NCI-H1105 treated with DMSO at 0.1 percent for 48 hours (cell line): ENCODE results near the gene PUS3.

Source experiments
- DNase-seq: peaks from one replicate; lab custom pipeline; 2025; lab: John Stamatoyannopoulos, UW

PUS3 gene

DNA sequence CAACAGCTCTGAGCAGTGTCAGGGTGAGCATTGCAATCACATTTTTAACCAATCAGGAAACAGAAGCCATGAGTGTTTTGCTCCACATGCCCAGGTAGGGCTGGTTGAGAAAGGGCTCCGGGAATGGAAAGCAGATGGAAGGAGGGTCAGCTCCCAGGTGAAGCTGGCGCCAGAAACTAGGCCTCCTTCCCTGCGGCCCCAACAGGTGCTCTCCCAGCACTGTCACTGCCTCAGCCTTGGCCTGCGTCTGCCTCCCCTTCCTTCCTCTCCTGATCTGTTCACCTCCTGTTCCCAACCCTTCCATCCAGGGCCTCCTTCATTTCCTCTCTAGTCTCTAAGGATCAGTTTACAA, 38.2 kb upstream of the PUS3 start:
- DNase-seq = no peak

DNA sequence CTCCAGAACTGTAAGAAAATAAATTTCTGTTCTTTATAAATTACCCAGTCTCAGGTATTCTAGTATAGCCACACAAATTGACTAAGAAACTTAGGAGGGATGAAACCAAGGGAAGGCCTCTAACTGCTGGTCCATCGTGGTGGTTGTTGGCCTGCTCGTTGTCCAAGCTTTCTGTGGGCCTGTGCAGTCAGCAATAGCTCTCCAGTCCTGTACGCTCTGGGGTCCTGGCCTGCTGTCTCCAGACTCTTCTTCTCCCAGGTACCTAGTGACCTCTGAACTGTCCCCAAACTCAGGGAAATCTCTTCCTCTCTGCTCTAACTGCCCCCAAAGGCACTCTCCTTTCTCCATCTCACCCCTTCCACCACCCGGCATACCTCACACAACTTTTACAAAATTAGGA, 37.1 kb upstream of the PUS3 start:
- no peak for DNase-seq

DNA sequence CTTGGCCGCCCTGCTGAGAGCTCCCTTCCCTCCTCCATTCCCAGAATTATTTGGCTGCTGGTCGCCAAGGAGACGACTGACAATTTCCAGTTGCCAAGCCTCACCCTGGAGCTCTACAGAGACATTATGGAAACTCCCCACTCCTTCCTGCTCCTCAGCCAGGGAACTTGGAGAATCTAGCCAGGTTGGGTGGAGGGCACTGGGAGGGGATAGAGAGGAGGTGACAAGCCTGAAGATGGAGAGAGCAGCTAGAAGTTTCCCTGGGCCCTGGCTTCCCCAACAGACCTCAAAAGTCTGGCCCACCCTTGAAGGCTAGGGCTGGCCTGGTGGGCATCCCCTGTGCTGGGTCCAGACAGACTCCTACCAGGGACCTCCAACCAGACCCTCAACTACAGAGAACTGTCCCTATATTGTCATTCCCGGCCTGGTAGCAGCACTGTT, 36.1 kb upstream of the PUS3 start:
- no peak for DNase-seq

DNA sequence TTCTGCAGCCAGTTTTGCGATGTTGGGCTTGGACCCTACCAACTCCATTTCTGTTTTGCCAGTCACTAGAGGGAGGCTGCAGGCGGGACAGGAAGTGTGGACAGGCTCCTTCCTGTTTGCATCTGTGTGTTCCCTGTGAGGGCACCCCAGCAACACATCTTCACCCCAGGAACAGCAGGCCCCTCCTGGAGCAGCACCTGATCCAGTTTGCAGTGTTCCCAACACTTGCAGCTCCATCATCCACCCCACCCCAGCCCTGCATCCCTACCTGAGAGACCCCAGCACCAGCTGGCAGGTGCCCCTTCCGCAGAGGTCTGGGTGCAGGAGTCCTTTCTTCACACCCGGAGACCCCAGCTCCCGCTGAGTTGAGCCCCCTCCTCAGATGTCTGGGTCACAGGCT, 35.4 kb upstream of the PUS3 start:
- no peak for DNase-seq

DNA sequence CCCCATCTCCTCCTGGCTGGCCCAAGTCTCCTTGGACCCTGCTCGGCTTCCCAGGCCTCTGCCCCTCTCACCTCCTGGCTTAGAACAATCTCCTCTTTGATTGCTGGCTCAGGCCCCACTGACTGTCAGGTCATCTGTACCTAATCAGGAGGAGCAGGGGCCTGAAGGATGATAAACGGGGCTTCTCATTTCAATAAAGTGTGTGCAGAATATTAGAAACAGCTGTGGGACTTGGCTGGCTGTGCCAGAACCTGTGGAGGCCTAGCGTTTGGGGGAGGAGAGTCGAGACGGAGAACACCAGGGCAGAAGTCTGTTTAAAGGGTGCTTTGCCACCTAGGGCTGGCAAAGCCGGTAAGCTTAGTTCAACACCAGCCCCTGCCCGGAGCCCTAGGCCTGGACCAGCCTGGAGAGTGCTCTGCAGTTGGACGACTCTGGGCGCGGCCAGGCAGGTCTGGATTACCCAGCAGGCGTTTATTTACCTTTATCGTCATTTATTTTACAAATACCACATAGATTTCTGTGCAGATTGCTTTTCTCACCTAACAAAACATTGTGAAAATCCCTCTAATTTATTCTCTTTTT, 32.7 kb upstream of the PUS3 start:
- no peak for DNase-seq

DNA sequence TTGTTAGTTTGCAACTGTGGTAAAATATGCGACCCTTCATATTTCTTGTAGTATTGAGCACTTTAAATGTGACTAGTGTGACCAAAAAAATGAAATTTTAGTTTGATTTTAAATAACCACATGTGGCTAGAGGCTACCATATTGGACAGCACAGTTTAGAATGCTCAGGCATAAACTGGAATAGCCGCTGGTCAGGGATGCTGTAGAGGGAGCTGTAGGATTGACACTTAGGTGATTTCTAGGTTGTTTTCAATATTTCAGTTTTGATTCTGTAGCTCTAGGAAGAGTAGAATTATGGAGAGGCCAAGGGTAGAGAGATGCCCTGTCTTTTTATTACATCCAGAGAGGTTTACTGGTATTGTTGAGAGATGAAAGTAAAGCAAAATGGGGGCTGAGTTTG, 32.0 kb upstream of the PUS3 start:
- DNase-seq = peak; percentile 5

DNA sequence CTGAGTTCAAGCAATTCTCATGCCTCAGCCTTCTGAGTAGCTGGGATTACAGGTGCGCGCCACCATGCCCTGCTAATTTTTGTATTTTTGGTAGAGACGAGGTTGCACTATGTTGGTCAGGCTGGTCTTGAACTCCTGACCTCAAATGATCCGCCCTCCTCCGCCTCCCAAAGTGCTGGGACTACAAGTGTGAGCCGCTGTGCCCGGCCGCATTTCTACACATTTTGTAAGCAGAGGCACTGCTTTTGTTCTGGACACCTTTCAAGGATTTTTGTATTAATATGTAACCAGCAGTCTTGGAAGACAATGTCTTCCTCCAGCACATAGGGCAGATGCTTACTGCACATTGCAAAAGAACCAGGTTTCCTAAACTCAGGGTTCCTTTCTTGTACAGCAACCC, 31.5 kb upstream of the PUS3 start:
- no peak for DNase-seq

DNA sequence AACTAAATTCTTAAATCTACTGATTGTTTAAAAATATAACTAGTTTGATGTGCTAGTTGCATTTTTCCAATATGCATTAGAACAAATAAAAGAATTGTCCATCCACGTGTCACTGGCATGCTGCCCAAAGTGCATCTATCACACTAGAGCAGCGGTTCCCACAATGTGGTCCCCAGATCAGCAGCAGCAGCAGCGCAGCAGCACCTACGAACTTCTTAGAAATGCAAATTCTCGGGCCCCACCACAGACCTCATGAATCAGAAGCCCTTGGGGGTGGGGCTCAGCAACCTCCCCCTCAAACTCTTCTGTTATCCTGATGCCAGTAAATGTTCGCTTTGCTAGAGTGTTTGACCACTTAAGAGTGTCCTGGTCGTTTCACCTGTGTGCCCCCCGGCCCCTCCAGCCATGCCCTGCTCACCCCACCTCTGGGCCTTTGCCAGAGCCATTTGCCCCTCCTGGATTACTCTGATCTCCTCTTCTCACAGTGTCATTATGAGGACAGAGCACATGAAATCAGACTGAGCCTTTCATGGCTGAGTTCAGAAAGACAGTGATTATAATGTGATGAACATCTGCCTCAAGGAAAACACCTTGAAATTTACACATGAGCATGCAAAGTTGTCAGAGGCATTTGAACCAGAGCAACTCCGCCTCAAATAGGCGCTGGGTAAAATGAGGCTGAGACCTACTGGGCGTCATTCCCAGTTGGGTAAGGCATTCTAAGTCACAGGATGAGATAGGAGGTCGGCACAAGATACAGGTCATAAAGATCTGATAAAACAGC, 30.2 kb upstream of the PUS3 start:
- no peak for DNase-seq

DNA sequence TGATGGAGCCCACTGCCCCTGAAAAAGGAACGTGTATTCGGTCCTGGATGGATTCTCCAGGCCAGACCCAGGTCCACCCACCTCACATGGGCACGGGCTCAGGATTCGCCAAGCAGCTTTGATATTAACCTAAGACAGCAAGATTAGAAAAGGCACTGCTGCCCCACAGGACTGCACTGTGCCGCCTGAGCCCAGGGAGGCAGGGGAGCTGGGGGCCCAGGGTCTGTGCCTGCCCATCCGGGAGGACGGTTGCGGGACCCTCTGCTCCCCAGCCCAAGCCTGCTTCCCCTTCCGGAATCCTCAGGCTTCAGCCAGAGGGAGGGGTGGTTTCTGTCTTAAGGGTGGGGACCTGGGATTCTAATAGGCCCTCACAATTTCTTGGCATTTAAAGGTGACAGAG, 29.3 kb upstream of the PUS3 start:
- no peak for DNase-seq

DNA sequence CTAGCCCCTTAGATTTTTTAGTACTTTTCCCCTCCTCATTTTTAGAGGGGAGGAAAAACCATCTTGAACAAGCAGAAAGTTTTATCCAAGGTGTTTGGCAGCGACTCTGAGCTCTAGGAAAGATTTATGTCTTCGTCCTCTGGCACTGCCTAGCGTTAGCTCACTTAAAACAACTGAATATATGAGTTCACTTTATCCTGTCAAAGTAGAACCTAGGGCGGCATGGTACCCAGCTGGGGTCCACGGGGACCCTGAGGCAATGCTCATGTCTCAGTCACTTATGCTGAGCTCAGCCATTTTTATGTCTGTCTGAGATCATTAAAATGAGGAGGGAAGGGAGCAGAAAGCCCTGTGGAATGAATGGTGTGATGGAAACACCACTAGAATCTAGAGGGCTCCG, 28.7 kb upstream of the PUS3 start:
- no peak for DNase-seq

DNA sequence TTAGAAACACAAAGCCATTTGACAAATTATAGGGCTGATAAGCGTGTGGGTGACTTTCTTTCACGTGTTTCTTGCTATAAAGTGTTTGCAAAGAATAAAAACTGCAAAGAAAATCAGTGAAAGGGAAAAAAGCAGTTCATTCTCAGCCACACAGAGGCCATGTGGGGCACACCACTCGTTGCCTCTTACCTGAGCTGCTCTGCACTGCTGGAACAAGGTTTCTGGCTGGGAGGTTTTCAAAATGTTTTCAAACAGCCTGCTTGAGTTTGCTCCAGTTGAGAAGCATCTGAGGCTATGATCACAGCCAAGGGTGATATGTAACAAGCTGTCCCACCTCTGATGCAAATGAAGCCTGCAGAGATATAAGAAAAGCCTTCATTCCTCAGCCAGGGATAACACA, 28.1 kb upstream of the PUS3 start:
- no peak for DNase-seq

DNA sequence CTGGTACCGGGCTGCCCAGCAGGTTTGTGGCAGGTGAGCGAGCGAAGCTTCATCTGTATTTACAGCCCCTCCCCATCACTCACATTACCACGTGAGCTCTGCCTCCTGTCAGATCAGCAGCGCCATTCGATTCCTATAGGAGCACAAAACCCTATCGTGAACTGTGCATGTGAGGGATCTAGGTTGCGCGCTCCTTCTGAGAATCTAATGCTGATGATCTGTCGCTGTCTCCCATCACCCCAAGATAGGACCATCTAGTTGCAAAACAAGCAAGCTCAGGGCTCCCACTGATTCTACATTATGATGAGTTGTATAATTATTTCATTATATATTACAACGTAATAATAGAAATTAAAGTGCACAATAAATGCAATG, 27.1 kb upstream of the PUS3 start:
- no peak for DNase-seq

DNA sequence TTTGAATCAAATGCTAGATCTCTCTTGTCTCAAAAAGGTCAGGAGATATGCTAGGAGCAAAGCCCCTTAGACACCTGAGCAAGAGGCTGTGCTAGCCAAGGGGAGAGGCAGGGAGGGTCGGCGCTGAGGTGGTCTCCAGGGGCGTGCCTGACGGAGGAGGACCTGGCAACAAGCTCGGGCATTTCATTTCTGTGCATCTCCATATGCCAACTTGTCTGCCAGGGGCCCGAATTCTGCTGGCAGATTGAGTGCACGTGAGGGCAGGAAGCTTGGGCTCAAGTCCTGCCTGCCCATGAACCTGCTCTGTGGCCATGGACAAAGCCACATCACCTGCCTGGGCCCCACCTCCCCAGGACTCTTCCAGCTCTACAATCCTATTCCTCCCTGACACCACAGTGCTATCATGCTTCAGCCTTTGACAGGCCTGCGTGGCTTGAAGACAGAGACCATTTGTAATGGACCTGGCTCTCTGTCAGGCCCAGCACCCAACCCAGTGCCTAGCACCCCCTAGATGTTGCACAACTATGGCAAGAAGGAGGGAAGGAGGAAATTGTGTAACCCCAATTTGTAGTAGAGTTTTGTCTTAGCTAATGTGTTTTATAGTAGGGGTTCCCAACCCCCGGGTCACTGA, 26.6 kb upstream of the PUS3 start:
- no peak for DNase-seq

DNA sequence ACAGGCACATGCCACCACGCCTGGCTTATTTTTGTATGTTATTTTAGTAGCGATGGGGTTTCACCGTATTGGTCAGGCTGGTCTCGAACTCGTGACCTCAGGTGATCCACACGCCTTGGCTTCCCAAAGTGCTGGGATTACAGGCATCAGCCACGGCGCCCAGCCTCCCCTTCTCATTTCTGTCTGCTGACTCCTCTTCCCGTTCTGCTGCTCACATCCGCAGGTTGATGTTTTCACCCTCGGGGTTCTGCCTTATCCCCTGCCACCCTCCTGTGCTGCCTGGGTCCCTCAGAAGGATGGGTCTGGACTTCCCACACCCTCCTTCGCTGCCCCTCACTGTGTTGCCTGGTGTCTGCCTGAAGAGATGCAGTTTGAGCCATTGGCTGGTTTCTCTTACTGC, 23.7 kb upstream of the PUS3 start:
- DNase-seq = no peak

DNA sequence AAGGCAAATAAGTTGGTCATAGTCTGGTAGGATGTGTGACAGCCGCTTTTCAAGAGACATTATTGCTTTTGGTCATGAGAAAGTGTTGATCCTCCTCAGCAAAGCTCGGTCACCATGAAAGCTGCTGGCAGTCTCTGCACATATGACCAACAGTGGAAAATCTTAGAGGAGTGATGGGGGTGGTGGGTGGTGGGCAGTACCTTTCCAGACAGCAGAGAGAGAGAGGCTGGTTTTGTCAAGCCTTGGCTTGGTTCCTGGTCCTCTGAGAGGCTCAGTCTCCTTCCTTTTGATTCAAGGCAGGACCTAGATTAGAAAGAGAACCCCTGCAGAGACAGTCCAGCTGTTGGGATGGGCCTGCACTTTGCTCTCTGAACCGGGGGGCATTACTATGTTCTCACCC, 22.8 kb upstream of the PUS3 start:
- no peak for DNase-seq

DNA sequence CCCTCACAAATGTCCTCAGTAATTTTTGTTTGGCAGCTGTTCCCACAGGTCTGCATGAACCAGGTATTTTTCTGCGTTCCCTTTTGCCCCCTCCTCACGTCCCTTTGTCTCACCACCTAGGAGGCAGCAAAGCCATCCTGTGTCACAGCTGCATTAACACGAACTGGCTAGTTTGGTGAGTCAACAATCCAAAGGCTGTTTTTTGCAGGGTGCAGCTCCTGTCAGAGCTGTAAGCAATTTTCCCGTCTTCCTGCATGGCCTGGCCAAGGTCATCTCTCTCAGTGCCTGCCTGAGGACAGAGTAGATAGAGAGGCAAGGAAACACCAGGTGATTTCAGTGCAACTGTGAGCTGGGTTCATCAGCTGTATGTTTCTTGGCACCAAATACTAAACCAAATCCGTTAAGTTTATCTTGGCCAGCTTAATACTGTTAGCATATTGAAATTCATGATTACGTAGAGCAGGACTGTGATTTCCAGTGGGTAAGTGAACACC, 22.3 kb upstream of the PUS3 start:
- DNase-seq = no peak

DNA sequence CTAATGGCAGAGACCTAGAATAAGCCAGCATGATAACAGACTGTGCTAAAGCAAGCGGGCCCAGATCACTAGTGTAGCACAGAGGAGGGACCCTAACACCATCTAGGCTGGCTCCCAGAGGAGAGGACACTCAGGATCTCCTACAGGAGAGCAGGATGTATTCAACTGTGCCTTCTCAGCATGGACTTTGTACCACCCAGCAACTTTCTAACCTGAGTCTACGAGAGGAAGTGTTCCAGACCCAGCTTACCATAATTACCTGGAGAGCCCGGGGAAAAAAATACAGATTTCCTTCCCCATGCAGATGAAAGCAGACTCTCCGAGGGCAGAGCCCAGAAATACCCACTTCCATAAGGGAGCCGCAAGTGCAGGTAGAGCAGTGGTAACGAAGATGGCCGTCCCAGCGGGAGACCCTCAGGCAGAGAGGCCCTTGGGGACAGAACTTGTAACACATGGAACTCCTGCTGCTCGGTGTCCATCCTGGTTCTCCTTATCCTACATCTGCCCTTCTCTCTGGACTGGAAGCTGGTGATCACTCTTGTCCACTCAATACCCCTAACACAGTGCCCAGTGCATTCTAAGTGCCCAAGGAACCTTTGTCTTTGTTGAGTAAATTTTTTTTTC, 21.5 kb upstream of the PUS3 start:
- DNase-seq = no peak

DNA sequence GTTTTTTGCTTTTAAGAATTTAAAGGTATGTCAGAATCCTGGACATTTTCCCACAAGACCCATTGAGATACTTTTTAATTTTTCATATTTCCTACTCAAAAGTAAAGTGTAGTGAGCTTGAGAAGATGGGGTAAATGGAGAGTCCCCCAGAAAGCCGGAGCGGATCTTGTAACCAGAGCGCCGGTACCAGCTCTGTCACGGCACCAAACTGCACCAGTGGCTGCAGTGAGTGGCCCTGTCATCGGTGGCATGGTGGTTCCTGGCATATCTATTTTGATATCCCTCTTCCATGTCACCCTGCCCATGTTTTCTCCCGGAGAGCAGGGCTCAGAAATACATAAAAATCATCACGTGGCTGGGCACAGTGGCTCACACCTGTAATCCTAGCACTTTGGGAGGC, 20.6 kb upstream of the PUS3 start:
- no peak for DNase-seq

DNA sequence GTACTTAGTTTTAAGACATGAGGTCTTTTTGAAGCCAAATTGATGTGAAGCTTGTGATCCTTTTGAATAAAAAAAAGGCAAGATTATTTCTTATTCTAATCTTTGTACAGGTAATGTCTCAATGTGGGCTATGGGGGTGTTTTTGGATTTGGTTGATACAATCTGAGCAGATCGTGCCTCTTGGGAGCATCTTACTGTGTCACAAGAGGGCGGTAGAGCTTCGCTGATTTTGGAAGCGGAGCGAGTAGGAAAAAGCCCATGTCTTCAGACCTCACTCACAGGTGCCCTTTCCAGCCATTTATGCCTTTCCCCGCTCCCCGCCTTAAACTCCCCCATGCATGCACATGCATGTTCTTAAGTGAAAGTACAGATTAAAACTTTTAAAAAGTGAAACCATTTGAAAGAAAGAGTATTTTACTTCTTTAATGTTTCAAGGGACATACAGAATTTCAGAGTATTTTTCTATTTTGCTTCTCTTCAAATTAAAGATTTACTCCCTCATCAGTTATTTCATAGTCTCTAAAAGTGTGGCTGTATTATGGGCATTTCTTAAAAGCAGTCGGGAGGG, 20.1 kb upstream of the PUS3 start:
- peak; percentile 82 for DNase-seq

DNA sequence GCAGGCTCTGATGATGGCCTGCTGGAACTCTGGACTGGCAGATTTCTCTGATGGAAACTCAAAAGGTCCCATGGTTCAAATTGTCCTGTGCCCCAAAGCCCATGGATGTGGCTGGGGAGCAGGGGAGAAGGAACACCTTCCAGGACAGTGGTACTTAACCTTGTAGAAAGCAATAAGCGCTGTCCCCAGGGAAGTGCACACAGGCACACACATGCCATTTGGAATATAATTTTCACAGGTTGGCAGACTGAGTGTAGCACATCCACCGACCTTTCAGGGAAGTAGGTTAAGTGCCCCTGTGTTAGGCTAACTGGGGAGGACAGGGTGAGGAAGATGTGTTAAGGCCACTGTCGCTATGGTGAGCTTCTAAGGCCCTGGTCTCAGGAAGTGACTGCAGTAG, 19.1 kb upstream of the PUS3 start:
- DNase-seq = no peak

DNA sequence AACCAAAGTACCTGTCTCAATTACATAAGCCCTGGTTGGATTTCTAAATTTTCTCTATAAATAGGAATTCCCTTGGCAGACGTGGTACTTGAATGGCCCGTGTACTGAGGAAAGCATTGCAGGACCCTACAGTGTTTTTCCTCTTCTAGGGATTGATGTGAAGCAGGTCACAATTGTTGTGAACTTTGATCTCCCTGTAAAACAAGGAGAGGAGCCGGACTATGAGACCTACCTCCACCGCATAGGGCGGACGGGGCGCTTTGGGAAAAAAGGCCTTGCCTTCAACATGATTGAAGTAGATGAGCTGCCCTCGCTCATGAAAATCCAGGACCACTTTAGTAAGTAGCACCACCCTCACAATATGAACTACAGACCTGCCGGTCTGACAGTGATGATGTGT, 18.0 kb upstream of the PUS3 start:
- DNase-seq = no peak

DNA sequence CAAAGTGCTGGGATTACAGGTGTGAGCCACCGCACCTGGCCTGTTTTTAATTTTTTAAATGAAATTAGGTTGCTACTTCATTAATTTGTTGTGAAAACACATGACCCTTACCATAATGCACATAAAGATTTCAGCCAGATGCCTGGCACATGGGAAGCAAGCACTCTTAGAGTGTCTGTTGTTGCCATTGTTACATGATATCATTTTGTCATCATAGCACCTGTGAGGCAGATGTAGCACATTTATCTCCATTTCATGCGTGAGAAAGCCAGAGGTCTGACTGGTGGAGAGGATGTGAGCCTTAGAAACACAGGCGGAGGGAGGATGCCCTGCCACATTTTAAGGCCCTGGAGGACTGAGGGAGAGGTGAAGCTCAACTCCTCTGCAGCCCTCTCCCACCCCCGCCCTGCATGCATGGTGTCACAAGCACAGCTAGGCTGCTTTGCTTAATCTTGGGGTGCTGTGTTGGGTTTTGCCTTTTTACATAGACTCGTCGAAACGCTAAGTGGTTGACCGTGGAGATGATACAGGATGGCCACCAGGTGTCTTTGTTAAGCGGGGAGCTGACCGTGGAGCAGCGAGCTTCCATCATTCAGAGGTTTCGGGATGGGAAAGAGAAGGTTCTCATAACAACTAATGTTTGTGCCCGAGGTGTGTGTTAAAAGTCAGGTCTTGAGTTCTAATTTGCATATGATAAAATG, 15.3 kb upstream of the PUS3 start:
- DNase-seq = no peak
